ENCODE results near the gene NPY5R. TPM values are rescaled to one million over a fixed set of nuclear protein-coding genes. Genes with fewer than 3 reads are reported as not detected.

The NPY5R gene
- total RNA-seq, 1 donor from 2014 or later: not detected

GRCh38 chr4:163384434-163384833, 40.7 kb downstream of the NPY5R start:
- intact Hi-C loops (cut with micrococcal nuclease): no loop called here

DNA sequence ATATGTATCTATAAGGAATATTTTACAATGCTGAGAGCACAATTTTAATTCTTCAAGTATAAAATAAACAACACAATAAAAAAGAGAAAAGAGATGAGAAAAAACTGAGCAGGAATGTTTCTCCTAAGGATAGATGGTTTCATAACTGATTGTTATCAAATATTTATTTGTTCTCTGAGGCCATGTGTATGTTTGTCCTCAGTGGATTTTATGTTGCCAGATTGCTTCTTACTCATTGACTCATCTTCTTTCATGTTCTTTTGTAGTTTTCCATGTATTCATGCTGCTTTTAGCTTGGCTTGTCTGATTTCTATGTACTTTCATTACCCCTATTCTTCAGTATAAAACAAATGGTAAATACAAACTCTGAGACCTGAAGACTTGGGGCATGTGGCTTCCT, 41.2 kb downstream of the NPY5R start:
- intact Hi-C loops (cut with micrococcal nuclease): no loop called here

DNA sequence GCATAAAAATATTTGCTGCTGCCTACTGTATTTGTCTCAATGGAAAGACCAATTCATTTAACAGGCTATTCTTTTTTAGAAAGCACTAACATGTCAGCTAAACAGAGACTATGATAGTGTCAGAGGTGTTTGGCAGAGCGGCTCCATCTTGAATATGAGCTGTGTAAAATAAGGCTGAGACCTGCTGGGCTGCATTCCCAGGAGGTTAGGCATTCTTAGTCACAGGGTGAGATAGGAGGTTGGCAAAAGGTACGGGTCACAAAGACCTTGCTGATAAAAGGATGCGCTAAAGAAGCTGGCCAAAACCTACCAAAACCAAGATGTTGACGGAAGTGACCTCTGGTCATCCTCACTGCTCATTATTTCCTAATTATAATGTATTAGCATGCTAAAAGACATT, 41.8 kb downstream of the NPY5R start:
- intact Hi-C loops (cut with micrococcal nuclease): no loop called here

GRCh38 chr4:163391756-163392155, 48.1 kb downstream of the NPY5R start:
- intact Hi-C loops (cut with micrococcal nuclease): no loop called here

DNA sequence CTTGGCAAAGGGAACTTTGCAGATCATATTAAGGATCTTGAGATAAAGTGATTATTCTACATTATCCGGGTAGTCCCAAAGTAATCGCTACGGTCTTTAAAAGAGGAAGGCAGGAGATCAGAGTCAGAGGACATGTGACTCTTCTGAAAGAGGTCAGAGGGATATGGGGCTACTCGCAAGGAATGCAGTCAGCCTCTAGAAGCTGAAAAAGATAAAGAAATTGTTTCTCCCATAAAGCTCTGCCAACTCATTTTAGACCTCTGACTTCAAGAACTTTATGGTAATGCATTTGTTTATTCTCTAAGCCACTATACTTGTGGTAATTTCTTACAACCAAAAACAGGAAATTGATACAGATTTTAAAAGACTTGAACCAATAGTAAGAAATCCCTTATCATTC, 48.6 kb downstream of the NPY5R start:
- intact Hi-C loops (cut with micrococcal nuclease): no loop called here

GRCh38 chr4:163393471-163393870, 49.8 kb downstream of the NPY5R start:
- intact Hi-C loops (cut with micrococcal nuclease): no loop called here

DNA sequence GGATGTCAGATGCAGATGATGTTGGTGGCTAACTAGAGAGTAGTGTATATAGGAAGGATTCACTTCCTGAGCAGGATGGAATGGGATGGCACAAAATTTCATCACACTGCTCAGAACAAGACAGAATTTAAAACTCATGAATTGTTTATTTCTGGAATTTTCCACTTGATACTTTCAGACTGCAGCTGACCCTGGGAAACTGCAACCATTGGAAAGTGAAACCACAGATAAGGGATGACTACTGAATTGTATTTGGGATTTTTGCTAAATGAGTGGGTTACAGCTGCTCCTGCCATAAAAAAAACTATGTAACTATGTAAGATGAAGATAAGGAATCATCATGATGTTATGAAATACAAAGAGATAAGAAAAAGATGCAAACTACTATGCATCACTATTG, 51.4 kb downstream of the NPY5R start:
- intact Hi-C loops (cut with micrococcal nuclease): no loop called here

DNA sequence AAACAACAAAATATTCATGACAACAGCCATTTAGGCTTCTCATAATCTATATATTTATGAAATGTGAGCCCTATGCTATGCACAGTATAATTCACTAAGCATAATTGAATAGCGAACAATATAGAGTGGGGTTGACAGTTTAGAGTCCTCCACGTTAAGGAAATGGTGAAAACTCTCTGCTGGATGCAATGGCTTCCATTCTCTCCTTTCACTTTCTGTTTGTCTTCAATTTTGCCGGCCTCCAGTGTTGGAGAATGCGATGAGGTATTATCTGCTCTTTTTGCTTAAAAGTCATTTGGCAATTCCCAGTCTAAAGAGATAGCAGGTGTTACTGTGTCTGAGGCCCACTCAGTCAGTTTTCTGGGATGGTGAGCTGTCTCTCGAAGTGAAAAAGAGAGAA, 52.1 kb downstream of the NPY5R start:
- intact Hi-C loops (cut with micrococcal nuclease): no loop called here

- intact Hi-C loops (cut with micrococcal nuclease): no loop called here
These were observed 54.5 kb downstream of the NPY5R start for GRCh38 chr4:163398238-163398637.

GRCh38 chr4:163400911-163401310, 57.2 kb downstream of the NPY5R start:
- intact Hi-C loops (cut with micrococcal nuclease): no loop called here

Other genes with a start within 250 kb of the NPY5R start
- 19.0 and 19.2 TPM in 2 replicates for gene NAF1, start 177.0 kb upstream of the NPY5R start, total RNA-seq
- not detected in 2 replicates for gene NPY1R, start 11.3 kb upstream of the NPY5R start, total RNA-seq
- gene TKTL2, start 129.9 kb downstream of the NPY5R start, total RNA-seq: not detected in 2 replicates
- 41.2 and 42.0 TPM in 2 replicates for gene TMA16, start 150.8 kb downstream of the NPY5R start, total RNA-seq

Measured in T-helper 1 cell treated with Interleukin-12 subunit alpha and Interleukin-12 subunit beta and Interleukin-4 antibody, amounts not matched to agents 30 ng/mL and 1 ng/mL, for 36 hours (primary cell).